NK-92 treated with Interleukin-12 subunit alpha and Interleukin-12 subunit beta, amount 100 ng/mL, for 24 hours (cell line): ENCODE measurements around the gene TMEM35B.
"Not testable (repeated sequence)": the region's sequence is repeated elsewhere in the genome, so short reads cannot be mapped to it uniquely, and the experiment has no call there.

ENCODE experiments used
- DNase-seq: peaks from one replicate; lab custom pipeline; 2025; lab: John Stamatoyannopoulos, UW

The TMEM35B gene

DNA sequence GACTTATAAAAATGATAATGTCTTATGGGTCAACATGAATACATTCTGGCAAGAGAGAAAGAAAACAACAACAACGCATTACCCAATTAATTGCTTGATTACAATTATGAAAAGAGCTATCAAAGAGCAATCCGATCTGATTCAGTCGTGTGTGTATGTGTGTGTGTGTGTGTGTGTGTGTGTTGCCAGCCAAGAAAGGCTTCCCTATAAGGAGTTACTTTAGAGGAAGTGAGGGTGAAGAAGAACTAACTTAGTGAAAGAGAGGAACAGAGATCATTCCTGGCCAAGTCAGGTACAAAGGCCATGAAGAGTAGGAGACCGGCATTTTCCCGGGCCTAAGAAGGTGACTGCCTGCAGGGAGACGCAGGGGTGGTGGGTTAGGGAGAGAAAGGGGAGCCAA is 9.4 kb downstream of the TMEM35B start:
- DNase-seq = no peak

DNA sequence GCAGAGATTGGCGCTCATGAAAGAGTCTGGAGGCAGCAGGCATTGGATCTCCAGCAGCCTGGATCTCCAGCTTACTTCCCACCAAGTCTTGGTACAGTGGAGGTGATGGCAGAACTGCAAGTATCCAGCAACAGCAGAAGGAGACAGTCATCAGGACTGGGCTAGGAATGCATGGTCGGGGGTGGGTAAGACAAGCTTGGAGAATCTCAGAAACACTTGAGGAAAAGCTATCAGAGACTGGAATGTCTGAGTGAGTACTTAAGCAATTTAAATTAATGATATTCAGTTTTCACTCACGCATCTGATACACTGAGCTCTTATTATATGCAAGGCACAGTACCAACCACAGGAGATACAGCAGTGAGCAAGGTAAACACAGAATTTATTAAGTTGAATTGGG is 9.8 kb downstream of the TMEM35B start:
- DNase-seq = no peak

DNA sequence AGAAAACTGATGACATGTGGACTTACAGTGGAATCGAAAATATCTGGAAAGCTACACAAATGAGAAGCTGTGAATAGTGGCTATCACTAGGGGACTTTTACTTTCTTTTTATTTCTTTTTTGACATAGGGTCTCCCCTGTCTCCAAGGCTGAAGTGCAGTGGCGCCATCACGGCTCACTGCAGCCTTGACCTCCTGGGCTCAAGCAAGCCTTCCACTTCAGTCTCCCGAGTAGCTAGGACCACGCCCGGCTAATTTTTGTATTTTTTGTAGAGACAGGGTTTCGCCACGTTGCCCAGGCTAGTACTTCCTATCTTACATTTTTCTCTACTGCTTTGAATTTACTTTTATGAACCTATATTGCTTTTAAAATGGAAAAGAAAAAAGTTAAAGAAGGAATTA is 10.5 kb downstream of the TMEM35B start:
- DNase-seq = no peak

DNA sequence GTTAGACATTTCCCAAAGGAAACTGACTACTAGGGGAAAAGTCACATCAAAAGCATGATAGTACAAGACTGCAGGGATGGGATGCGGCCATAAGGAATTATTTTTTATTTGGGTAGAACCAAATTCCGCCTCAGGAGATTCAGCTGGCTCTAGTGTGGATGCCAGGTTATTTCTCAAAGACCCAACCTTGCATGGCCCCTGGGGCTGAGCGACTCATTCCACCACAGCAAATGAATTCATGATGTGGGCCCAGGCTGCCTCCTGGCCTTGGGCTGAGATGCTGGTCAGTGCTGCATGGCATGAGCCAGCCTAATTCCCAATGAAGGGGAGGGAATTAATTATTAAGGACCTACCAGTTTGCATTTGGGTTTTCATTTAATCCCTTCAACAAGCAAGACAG is 11.8 kb downstream of the TMEM35B start:
- no peak for DNase-seq

DNA sequence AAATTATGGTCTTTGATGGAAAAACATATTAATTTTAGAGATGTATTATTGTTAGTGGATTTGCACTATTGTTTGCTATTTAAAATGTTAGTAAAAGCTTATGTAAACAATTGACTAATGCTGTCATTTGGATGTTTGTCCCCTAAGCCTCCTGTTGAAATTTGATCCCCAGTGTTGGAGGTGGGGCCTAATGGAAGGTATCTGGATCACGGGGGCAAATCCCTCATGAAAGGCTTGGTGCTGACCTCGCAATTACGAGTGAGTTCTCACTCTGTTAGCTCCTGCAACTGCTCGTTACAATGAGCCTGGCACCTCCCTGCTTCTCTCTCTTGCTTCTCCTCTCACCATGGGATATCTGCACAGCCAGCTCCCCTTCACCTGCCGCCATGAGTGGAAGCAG is 14.3 kb downstream of the TMEM35B start:
- no peak for DNase-seq

DNA sequence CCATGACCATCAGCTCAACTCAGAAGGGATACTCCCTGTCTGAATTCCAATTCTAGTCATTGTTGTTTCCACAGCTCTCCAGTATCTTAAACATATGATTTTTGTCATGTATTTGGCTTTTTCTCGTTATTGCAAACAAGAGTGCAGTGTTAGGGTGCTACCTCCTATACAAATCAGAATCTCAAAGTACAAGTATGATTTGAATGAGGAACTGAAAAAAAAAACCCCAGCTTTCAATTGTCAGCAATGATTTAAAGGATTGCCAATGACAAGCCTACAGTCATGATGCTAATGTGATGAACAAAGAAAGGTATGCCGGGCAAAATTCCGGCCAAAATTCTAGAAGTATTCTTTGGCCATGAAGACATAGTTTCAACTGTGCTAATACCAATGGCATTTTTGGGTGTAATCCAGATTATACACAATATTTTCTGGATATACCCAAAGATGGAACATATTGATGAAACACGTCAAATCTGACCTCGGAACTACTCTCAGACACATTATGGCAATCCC is 14.9 kb downstream of the TMEM35B start:
- no peak for DNase-seq

DNA sequence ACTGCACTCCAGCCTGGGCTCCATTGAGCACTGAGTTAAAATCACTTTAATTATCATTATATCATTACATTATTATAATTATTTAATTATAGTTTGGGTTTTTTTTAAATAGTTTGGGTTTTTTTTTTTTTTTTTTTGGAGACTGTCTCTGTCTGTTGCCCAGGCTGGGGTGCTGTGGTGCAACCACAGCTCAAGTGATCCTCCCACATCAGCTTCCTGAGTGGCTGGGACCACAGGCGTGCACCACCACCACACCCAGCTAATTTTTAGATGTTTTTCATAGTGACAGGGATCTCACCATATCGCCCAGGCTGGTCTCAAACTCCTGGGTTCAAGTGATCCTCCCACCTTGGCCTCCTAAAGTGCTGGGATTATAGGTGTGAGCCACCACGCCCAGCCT is 16.9 kb downstream of the TMEM35B start:
- not testable (repeated sequence) for DNase-seq

DNA sequence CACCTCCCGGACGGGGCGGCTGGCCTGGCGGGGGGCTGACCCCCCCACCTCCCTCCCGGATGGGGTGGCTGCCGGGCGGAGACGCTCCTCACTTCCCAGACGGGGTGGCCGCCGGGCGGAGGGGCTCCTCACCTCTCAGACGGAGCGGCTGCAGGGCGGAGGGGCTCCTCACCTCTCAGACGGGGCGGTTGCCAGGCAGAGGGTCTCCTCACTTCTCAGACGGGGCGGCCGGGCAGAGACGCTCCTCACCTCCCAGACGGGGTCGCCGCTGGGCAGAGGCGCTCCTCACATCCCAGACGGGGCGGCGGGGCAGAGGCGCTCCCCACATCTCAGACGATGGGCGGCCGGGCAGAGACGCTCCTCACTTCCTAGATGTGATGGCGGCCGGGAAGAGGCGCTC is 17.5 kb downstream of the TMEM35B start:
- DNase-seq = not testable (repeated sequence)

DNA sequence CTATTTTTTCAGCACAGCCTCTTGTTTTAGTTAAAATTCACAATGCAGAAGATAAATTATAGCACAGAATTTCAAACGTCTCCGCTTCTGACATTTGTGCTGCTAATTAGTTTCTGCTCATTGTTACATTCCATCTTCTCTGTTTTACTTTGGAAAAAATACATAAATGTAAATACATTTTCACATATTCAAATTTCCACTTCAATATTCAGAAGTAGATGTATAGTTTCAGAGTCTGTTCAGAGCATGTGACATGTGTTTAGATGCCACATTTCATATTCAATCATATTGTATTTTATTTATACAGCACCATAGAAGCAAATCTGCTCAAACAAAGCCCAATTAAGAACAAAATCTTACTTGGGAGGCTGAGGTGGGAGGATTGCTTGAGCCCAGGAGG is 19.6 kb downstream of the TMEM35B start:
- DNase-seq = no peak

DNA sequence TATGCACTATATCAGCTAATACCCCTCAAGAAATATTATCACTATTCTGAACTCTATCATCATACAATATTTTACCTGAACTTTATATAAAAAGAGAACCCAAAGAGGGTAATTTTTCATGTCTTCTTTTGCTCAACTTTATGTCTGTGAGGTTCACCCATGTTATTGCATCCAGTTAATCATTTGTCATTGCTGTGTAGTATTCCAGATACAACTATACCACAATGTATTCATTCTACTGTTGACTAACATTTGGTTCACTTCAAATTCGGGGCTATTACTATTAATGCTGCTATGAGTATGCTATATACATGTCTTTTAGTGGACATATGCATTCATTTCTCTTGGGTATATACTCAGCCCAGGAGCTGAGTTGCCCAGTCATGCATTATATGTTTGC is 34.7 kb downstream of the TMEM35B start:
- no peak for DNase-seq

DNA sequence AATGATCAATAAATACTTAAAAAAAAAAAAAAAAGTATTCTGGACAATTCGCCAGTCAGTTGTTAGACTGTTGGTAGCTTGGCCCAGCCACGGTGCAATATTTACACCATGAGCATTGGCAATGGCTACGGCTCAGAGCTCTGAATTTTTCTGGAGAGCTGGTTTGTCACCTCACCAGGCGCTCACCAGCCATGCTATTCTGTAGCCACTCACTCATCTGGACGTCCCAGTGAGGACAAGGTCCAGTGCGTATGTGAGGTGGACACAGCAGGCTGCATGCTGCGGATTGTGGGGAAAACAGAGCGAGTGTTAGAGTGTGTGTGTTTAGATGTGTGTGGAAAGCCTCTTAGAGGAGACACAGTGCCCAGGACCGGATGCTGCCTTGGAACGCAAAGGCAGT is 36.4 kb downstream of the TMEM35B start:
- not testable (repeated sequence) for DNase-seq

DNA sequence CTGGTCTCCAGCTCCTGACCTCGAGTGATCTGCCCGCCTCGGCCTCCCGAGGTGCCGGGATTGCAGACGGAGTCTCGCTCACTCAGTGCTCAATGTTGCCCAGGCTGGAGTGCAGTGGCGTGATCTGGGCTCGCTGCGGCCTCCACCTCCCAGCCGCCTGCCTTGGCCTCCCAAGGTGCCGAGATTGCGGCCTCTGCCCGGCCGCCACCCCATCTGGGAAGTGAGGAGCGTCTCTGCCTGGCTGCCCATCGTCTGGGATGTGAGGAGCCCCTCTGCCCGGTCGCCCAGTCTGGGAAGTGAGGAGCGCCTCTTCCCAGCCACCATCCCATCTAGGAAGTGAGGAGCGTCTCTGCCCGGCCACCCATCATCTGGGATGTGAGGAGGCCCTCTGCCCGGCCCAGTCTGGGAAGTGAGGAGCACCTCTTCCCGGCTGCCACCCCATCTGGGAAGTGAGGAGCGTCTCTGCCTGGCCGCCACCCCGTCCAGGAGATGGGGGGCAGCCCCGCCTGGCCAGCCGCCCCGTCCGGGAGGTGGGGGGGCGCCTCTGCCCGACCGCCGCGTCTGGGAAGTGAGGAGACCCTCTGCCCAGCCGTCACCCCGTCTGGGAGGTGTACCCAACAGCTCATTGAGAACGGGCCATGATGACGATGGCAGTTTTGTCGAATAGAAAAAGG is 37.4 kb downstream of the TMEM35B start:
- DNase-seq = not testable (repeated sequence)

DNA sequence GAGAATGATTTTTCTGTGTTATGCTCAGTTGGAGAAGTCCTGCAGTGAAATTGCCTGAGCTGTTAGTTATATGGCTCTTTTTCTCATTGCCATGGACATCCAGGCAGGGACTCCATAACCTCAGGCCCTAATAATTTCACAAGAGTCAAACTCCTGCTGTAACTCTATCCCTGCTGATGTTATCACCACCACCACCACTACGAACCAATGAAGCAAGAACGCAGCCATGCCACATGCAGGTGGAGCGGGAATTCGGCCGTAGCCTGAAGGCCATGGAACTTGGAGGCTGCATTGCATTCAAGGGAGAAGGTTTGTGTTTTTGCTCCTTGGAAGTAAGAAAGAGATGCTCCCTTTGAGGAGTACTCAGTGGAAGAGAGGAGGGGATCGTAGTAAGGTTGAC is 38.9 kb downstream of the TMEM35B start:
- DNase-seq = no peak

DNA sequence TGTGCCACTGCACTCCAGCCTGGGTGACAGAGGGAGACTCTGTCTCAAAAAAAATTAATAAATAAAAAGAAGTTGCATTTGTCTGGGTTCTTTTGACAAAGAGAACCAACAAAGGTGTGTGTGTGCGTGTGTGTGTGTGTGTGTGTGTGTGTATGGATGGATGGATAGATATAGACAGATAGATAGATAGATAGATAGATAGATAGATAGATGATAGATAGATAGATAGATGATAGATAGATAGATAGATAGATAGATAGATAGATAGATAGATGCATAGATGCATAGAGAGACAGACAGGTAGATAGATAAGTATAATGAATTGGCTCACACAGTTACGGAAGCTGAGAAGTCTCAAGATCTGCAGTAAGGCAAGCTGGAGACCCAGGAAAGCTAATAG is 43.3 kb downstream of the TMEM35B start:
- DNase-seq = not testable (repeated sequence)
